Left lung (tissue), 10 donors: Measurements from ENCODE around the gene SELENOM. TPM values are rescaled to one million over a fixed set of nuclear protein-coding genes. Genes with fewer than 3 reads are reported as not detected.
"Not testable (repeated sequence)": the region's sequence is repeated elsewhere in the genome, so short reads cannot be mapped to it uniquely, and the experiment has no call there.

ENCODE experiments used
- ATAC-seq: fragments of 200-7000 bp; cut with Tn5 transposase; one replicate; pipeline ENCODE4 v1.9.1; 2020; ENCODE audit warnings: moderate library complexity
- DNase-seq, 4 donors: peaks; one replicate each; pipeline ENCODE4 v3.0.0-alpha.2; 2013 to 2020
- H3K27ac ChIP-seq, 2 donors: fragments of 200-600 bp; sonication (generic) in 1 of 2; one replicate each; pipeline versions ENCODE4 v1.5.0 to v1.8.0; 2020 to 2021
- H3K27me3 ChIP-seq, 2 donors: fragments of 200-600 bp; sonication (generic) in 1 of 2; one replicate each; pipeline versions ENCODE4 v1.5.0 to v1.8.0; 2020 to 2021
- H3K36me3 ChIP-seq, 2 donors: fragments of 200-600 bp; sonication (generic) in 1 of 2; one replicate each; pipeline versions ENCODE4 v1.5.0 to v1.8.0; 2020 to 2021
- H3K4me1 ChIP-seq, 2 donors: fragments of 200-600 bp; one replicate each; pipeline ENCODE4 v1.8.0; 2021
- H3K4me3 ChIP-seq, 2 donors: fragments of 200-600 bp; sonication (generic) in 1 of 2; one replicate each; pipeline versions ENCODE4 v1.5.0 to v1.8.0; 2020 to 2021; ENCODE audit warnings: mild to moderate bottlenecking in 1 of 2
- H3K9me3 ChIP-seq, 2 donors: fragments of 200-600 bp; sonication (generic) in 1 of 2; one replicate each; pipeline versions ENCODE4 v1.5.0 to v1.8.0; 2020 to 2021
- CTCF ChIP-seq, 2 donors: fragments of 200-600 bp; sonication (generic) in 1 of 2; IDR thresholded peaks; one replicate each; pipeline versions ENCODE4 v1.5.0 to v1.8.0; 2021; ENCODE audit warnings: antibody characterized with exemption in 2 of 2
- intact Hi-C, 2 donors: fragments of 100-400 bp; cut with DNase I; formaldehyde crosslinking; loops; one replicate each; pipeline versions ENCODE4 v1.11.2 to v1.14.2; 2022
- polyA plus RNA-seq, 6 donors: library from polyadenylated mRNA; unstranded; fragments of 120-200 nt; gene quantifications; one replicate each; pipeline ENCODE4 v1.2.1, GENCODE V29; 2013; ENCODE audit not compliant: insufficient read length in 6 of 6
- total RNA-seq, 2 donors: library from RNA; stranded (reverse); fragmentation: NEBNext Ultra II Directional; extraction: Animal tissue kit (Norgen Biotek cat#: 25700); gene quantifications; one replicate each; pipeline ENCODE4 v1.2.1, GENCODE V29; 2021
- donor health status: DM: no; HTN: yes; CAD: no.
- donor health status: DM: no; HTN: no; CAD: no.

Gene SELENOM
- total and polyA plus RNA-seq, 8 donors = 7.8 to 115 (median 13.7) TPM

- Histone ChIP-seq H3K4me1 (peaks cover 3 to 29% of the 10 kb centered on the region in 2 donors), H3K27ac (no peak overlapping the region), H3K4me3 (no peak overlapping the region), H3K9me3 (no peaks in the 10 kb centered on the region), H3K36me3 (no peaks in the 10 kb centered on the region), H3K27me3 (no peaks in the 10 kb centered on the region)
- ATAC-seq = no peak
- intact Hi-C loops = no loop called here
- TF ChIP-seq CTCF (IDR thresholded peaks at IDR 0.05) = no peak
- DNase-seq = no peak
Measured at GRCh38 chr22:31077681-31078080, 29.7 kb downstream of the SELENOM start.

GRCh38 chr22:31075961-31076360 lies 31.4 kb downstream of the SELENOM start:
- H3K27ac ChIP-seq = peak overlapping the region; percentile 45 to 82
- H3K9me3 ChIP-seq = no peaks in the 10 kb centered on the region
- no peak for TF ChIP-seq CTCF (IDR thresholded peaks at IDR 0.05)
- no peaks in the 10 kb centered on the region for H3K36me3 ChIP-seq
- H3K4me3 ChIP-seq = no peak overlapping the region
- H3K4me1 ChIP-seq = peaks cover 3 to 13% of the 10 kb centered on the region in 2 donors
- ATAC-seq = peak; percentile 65
- peak; percentile 81 to 93 (median 86) for DNase-seq
- H3K27me3 ChIP-seq = no peaks in the 10 kb centered on the region
- intact Hi-C loops = no loop called here

GRCh38 chr22:31073545-31074145 lies 33.7 kb downstream of the SELENOM start:
- DNase-seq, H3K4me1 ChIP-seq, H3K4me3 ChIP-seq, H3K27ac ChIP-seq, H3K9me3 ChIP-seq, H3K36me3 ChIP-seq, H3K27me3 ChIP-seq, ATAC-seq, intact Hi-C loops: not testable (repeated sequence)

GRCh38 chr22:31073125-31073524 lies 34.2 kb downstream of the SELENOM start:
- H3K27me3 ChIP-seq, H3K4me3 ChIP-seq, ATAC-seq, DNase-seq, H3K27ac ChIP-seq, H3K36me3 ChIP-seq, H3K4me1 ChIP-seq, H3K9me3 ChIP-seq, intact Hi-C loops: not testable (repeated sequence)

GRCh38 chr22:31069691-31070314 lies 37.6 kb downstream of the SELENOM start:
- H3K36me3 ChIP-seq, H3K4me1 ChIP-seq, intact Hi-C loops, H3K27me3 ChIP-seq, DNase-seq, H3K4me3 ChIP-seq, ATAC-seq, H3K27ac ChIP-seq, H3K9me3 ChIP-seq: not testable (repeated sequence)

- no peaks in the 10 kb centered on the region for H3K9me3 ChIP-seq
- H3K4me1 ChIP-seq = no peaks in the 10 kb centered on the region
- TF ChIP-seq CTCF (IDR thresholded peaks at IDR 0.05) = no peak
- no peaks in the 10 kb centered on the region for H3K27me3 ChIP-seq
- H3K27ac ChIP-seq = no peak overlapping the region
- ATAC-seq (no peak), DNase-seq (no peak)
- intact Hi-C loops = no loop called here
- H3K4me3 ChIP-seq = no peak overlapping the region
- no peaks in the 10 kb centered on the region for H3K36me3 ChIP-seq
Measured at GRCh38 chr22:31068970-31069369, 38.4 kb downstream of the SELENOM start.

GRCh38 chr22:31064369-31064768 lies 43.0 kb downstream of the SELENOM start:
- no peaks in the 10 kb centered on the region for H3K9me3 ChIP-seq
- no peak overlapping the region for H3K4me3 ChIP-seq
- peaks cover 0 to 5% of the 10 kb centered on the region in 2 donors for H3K4me1 ChIP-seq
- TF ChIP-seq CTCF (IDR thresholded peaks at IDR 0.05) = no peak
- ATAC-seq (no peak), DNase-seq (no peak)
- no peaks in the 10 kb centered on the region for H3K36me3 ChIP-seq
- H3K27ac ChIP-seq = no peak overlapping the region
- H3K27me3 ChIP-seq = no peaks in the 10 kb centered on the region
- intact Hi-C loops = no loop called here
